ENCODE measurements around the gene LMLN. TPM values are rescaled to one million over a fixed set of nuclear protein-coding genes. Genes with fewer than 3 reads are reported as not detected.
"Not testable (repeated sequence)": the region's sequence is repeated elsewhere in the genome, so short reads cannot be mapped to it uniquely, and the experiment has no call there.

The LMLN gene
- total RNA-seq, 2 experiments from 2014 or later, result 2.1 to 2.2 TPM

GRCh38 chr3:198067416-198067815 lies 107.4 kb downstream of the LMLN start:
- intact Hi-C loops (cut with micrococcal nuclease), result no loop called here
- no peak overlapping the region for H3K4me3 Mint-ChIP-seq
- H3K9me3 Mint-ChIP-seq, result no peaks in the 10 kb centered on the region
- no peak overlapping the region for H3K27ac Mint-ChIP-seq
- peaks cover 4% of the 10 kb centered on the region for H3K36me3 Mint-ChIP-seq (ENCODE audit: low read depth)
- CTCF ChIA-PET, result interaction anchor here (1.1 kb wide), 1 partner anchor 17 kb away, joined by 3 read pairs; no protein-coding TSS in a partner anchor
- DNase-seq, result no peak
- H3K4me1 Mint-ChIP-seq (ENCODE audit: low read depth), result peaks cover 21% of the 10 kb centered on the region
- H3K27me3 Mint-ChIP-seq (ENCODE audit: low read depth), result peaks cover 2% of the 10 kb centered on the region

GRCh38 chr3:198070871-198071270 lies 110.9 kb downstream of the LMLN start:
- Mint-ChIP-seq H3K27ac (no peak overlapping the region), H3K9me3 (no peaks in the 10 kb centered on the region), H3K36me3 (ENCODE audit: low read depth) (no peaks in the 10 kb centered on the region), H3K4me1 (ENCODE audit: low read depth) (peaks cover 24% of the 10 kb centered on the region), H3K27me3 (ENCODE audit: low read depth) (peaks cover 3% of the 10 kb centered on the region), H3K4me3 (no peak overlapping the region)
- intact Hi-C loops (cut with micrococcal nuclease), result loop anchor here (5.0 to 10.0 kb wide), 2 partner anchors 41 to 356 kb away; no protein-coding TSS in a partner anchor
- CTCF ChIA-PET, result interaction anchor here (1.7 to 3.6 kb wide), 3 partner anchors 9 to 20 kb away, joined by 7 to 30 read pairs (median 11); no protein-coding TSS in a partner anchor
- DNase-seq, result no peak

GRCh38 chr3:198071602-198072287 lies 111.7 kb downstream of the LMLN start:
- intact Hi-C loops (cut with micrococcal nuclease), result loop anchor here (1.0 to 10.0 kb wide), 7 partner anchors 9 to 357 kb away; partner anchors contain the start of gene LMLN
- H3K9me3 Mint-ChIP-seq, result no peaks in the 10 kb centered on the region
- H3K4me3 Mint-ChIP-seq, result peak overlapping the region; percentile 11
- H3K36me3 Mint-ChIP-seq (ENCODE audit: low read depth), result no peaks in the 10 kb centered on the region
- H3K27ac Mint-ChIP-seq, result peak overlapping the region; percentile 88
- peaks cover 33% of the 10 kb centered on the region for H3K4me1 Mint-ChIP-seq (ENCODE audit: low read depth)
- CTCF ChIA-PET, result interaction anchor here (0.6 to 3.6 kb wide), 6 partner anchors 9 to 154 kb away, joined by 3 to 30 read pairs (median 6); no protein-coding TSS in a partner anchor
- peaks cover 6% of the 10 kb centered on the region for H3K27me3 Mint-ChIP-seq (ENCODE audit: low read depth)
- peak; percentile 80 for DNase-seq

- intact Hi-C loops (cut with micrococcal nuclease), result loop anchor here (10.0 kb wide), 1 partner anchor 362 kb away; no protein-coding TSS in a partner anchor
- Mint-ChIP-seq H3K4me3 (no peak overlapping the region), H3K36me3 (ENCODE audit: low read depth) (no peaks in the 10 kb centered on the region), H3K27ac (no peak overlapping the region), H3K9me3 (peaks cover under 1% of the 10 kb centered on the region), H3K4me1 (ENCODE audit: low read depth) (peaks cover 31% of the 10 kb centered on the region), H3K27me3 (ENCODE audit: low read depth) (peaks cover 14% of the 10 kb centered on the region)
- DNase-seq, result no peak
- CTCF ChIA-PET, result interaction anchor here (0.6 to 0.7 kb wide), 2 partner anchors 8 to 1657 kb away, joined by 3 read pairs; no protein-coding TSS in a partner anchor
Measured at GRCh38 chr3:198076722-198077308, 116.8 kb downstream of the LMLN start.

GRCh38 chr3:198079771-198080520 lies 119.9 kb downstream of the LMLN start:
- H3K36me3 Mint-ChIP-seq (ENCODE audit: low read depth), result peaks cover 3% of the 10 kb centered on the region
- DNase-seq, result peak; percentile 65
- H3K4me3 Mint-ChIP-seq, result peak overlapping the region; percentile 88
- H3K27ac Mint-ChIP-seq, result peak overlapping the region; percentile 86
- H3K4me1 Mint-ChIP-seq (ENCODE audit: low read depth), result peaks cover 22% of the 10 kb centered on the region
- intact Hi-C loops (cut with micrococcal nuclease), result loop anchor here (1.0 to 10.0 kb wide), 4 partner anchors 8 to 365 kb away; no protein-coding TSS in a partner anchor
- H3K27me3 Mint-ChIP-seq (ENCODE audit: low read depth), result peaks cover 31% of the 10 kb centered on the region
- CTCF ChIA-PET, result interaction anchor here (0.6 to 2.2 kb wide), 15 partner anchors 9 to 174 kb away, joined by 3 to 30 read pairs (median 6); no protein-coding TSS in a partner anchor
- peaks cover 6% of the 10 kb centered on the region for H3K9me3 Mint-ChIP-seq

GRCh38 chr3:198080521-198081384 lies 120.7 kb downstream of the LMLN start:
- Mint-ChIP-seq H3K27me3 (ENCODE audit: low read depth) (peaks cover 37% of the 10 kb centered on the region), H3K4me3 (peak overlapping the region; percentile 88), H3K36me3 (ENCODE audit: low read depth) (peaks cover 3% of the 10 kb centered on the region), H3K4me1 (ENCODE audit: low read depth) (peaks cover 19% of the 10 kb centered on the region), H3K27ac (peak overlapping the region; percentile 86), H3K9me3 (peaks cover 6% of the 10 kb centered on the region)
- CTCF ChIA-PET, result interaction anchor here (0.6 to 2.2 kb wide), 17 partner anchors 9 to 356 kb away, joined by 3 to 30 read pairs (median 6); no protein-coding TSS in a partner anchor
- DNase-seq, result peak; percentile 81
- intact Hi-C loops (cut with micrococcal nuclease), result loop anchor here (1.0 to 2.0 kb wide), 3 partner anchors 8 to 174 kb away; no protein-coding TSS in a partner anchor

GRCh38 chr3:198081421-198081844 lies 121.4 kb downstream of the LMLN start:
- intact Hi-C loops (cut with micrococcal nuclease), result loop anchor here (2.0 kb wide), 1 partner anchor 31 kb away; no protein-coding TSS in a partner anchor
- no peak for DNase-seq
- Mint-ChIP-seq H3K9me3 (peaks cover 6% of the 10 kb centered on the region), H3K27me3 (ENCODE audit: low read depth) (peaks cover 38% of the 10 kb centered on the region), H3K27ac (no peak overlapping the region), H3K36me3 (ENCODE audit: low read depth) (peaks cover 3% of the 10 kb centered on the region), H3K4me1 (ENCODE audit: low read depth) (peaks cover 12% of the 10 kb centered on the region), H3K4me3 (peak overlapping the region; percentile 12)
- CTCF ChIA-PET, result interaction anchor here (1.1 to 2.2 kb wide), 8 partner anchors 8 to 176 kb away, joined by 3 to 30 read pairs (median 8); no protein-coding TSS in a partner anchor

- peaks cover 40% of the 10 kb centered on the region for H3K27me3 Mint-ChIP-seq (ENCODE audit: low read depth)
- CTCF ChIA-PET; intact Hi-C loops (cut with micrococcal nuclease); DNase-seq; H3K4me3 Mint-ChIP-seq; H3K27ac Mint-ChIP-seq; H3K9me3 Mint-ChIP-seq; H3K4me1 Mint-ChIP-seq (ENCODE audit: low read depth); H3K36me3 Mint-ChIP-seq (ENCODE audit: low read depth): not testable (repeated sequence)
Measured at GRCh38 chr3:198082226-198082625, 122.2 kb downstream of the LMLN start.

GRCh38 chr3:198088421-198088955 lies 128.5 kb downstream of the LMLN start:
- Mint-ChIP-seq H3K4me3 (no peak overlapping the region), H3K4me1 (ENCODE audit: low read depth) (peaks cover 2% of the 10 kb centered on the region), H3K36me3 (ENCODE audit: low read depth) (peaks cover 3% of the 10 kb centered on the region), H3K27ac (no peak overlapping the region), H3K27me3 (ENCODE audit: low read depth) (peaks cover 43% of the 10 kb centered on the region), H3K9me3 (peaks cover 6% of the 10 kb centered on the region)
- DNase-seq, result no peak
- intact Hi-C loops (cut with micrococcal nuclease), result no loop called here
- CTCF ChIA-PET, result no interaction called here

GRCh38 chr3:198090795-198091332 lies 130.8 kb downstream of the LMLN start:
- H3K27ac Mint-ChIP-seq, result no peak overlapping the region
- no peak for DNase-seq
- intact Hi-C loops (cut with micrococcal nuclease), result no loop called here
- H3K27me3 Mint-ChIP-seq (ENCODE audit: low read depth), result peaks cover 27% of the 10 kb centered on the region
- no peaks in the 10 kb centered on the region for H3K36me3 Mint-ChIP-seq (ENCODE audit: low read depth)
- H3K9me3 Mint-ChIP-seq, result peaks cover 4% of the 10 kb centered on the region
- CTCF ChIA-PET, result interaction anchor here (0.6 to 2.0 kb wide), 2 partner anchors 10 to 246 kb away, joined by 4 to 13 read pairs; no protein-coding TSS in a partner anchor
- H3K4me3 Mint-ChIP-seq, result no peak overlapping the region
- peaks cover 2% of the 10 kb centered on the region for H3K4me1 Mint-ChIP-seq (ENCODE audit: low read depth)
